ENCODE measurements around the gene ENTPD6.
"Not testable (repeated sequence)": the region's sequence is repeated elsewhere in the genome, so short reads cannot be mapped to it uniquely, and the experiment has no call there.

Gene ENTPD6

GRCh38 chr20:25259358-25259757, 63.8 kb downstream of the ENTPD6 start:
- DNase-seq: no peak

- no peak for DNase-seq
These were observed 64.3 kb downstream of the ENTPD6 start for GRCh38 chr20:25259788-25260254.

- not testable (repeated sequence) for DNase-seq
These were observed 65.4 kb downstream of the ENTPD6 start for GRCh38 chr20:25260770-25261437.

GRCh38 chr20:25269057-25269832, 73.7 kb downstream of the ENTPD6 start:
- no peak for DNase-seq

GRCh38 chr20:25269833-25270170, 74.3 kb downstream of the ENTPD6 start:
- DNase-seq: no peak

GRCh38 chr20:25270829-25271251, 75.3 kb downstream of the ENTPD6 start:
- DNase-seq: no peak

GRCh38 chr20:25271486-25272222, 76.1 kb downstream of the ENTPD6 start:
- no peak for DNase-seq

GRCh38 chr20:25272223-25273000, 76.9 kb downstream of the ENTPD6 start:
- no peak for DNase-seq

GRCh38 chr20:25273046-25273445, 77.5 kb downstream of the ENTPD6 start:
- DNase-seq: no peak

GRCh38 chr20:25273541-25274358, 78.2 kb downstream of the ENTPD6 start:
- no peak for DNase-seq

GRCh38 chr20:25274481-25274880, 79.0 kb downstream of the ENTPD6 start:
- no peak for DNase-seq

- no peak for DNase-seq
These were observed 79.6 kb downstream of the ENTPD6 start for GRCh38 chr20:25274891-25275812.

- DNase-seq: no peak
These were observed 80.5 kb downstream of the ENTPD6 start for GRCh38 chr20:25275813-25276532.
